CD8-positive, alpha-beta memory T cell (primary cell): ENCODE measurements around the gene ADGRV1. TPM values are rescaled to one million over a fixed set of nuclear protein-coding genes. Genes with fewer than 3 reads are reported as not detected.

ENCODE experiments used
- CTCF ChIA-PET: fragments of 350-600 bp; sonication (Branson Sonifier 250); formaldehyde crosslinking; loops from one replicate; lab custom pipeline; 2021; ENCODE audit warnings: antibody characterized with exemption; lab: Charles Lee
- POLR2A ChIA-PET: fragments of 350-600 bp; sonication (Branson Sonifier 250); formaldehyde crosslinking; loops from one replicate; lab custom pipeline; 2021; ENCODE audit warnings: antibody characterized with exemption; lab: Charles Lee
- DNase-seq, 5 donors: peaks; one replicate each; pipeline versions ENCODE4 v3.0.0 to v3.0.0-alpha.2; 2020 to 2022; ENCODE audit warnings: mixed read lengths in 1 of 5
- H3K27ac ChIP-seq: one replicate; pipeline ENCODE4 v1.7.0; 2013; ENCODE audit warnings: low read depth, mild to moderate bottlenecking, low read length, moderate library complexity
- H3K27me3 ChIP-seq: 2 replicates; pipeline ENCODE4 v1.7.0; 2013; ENCODE audit warnings: low read length, mild to moderate bottlenecking; ENCODE audit not compliant: insufficient read depth, poor library complexity, severe bottlenecking
- H3K36me3 ChIP-seq: 2 replicates; pipeline ENCODE4 v1.7.0; 2013; ENCODE audit warnings: mild to moderate bottlenecking, low read length, moderate library complexity; ENCODE audit not compliant: insufficient read depth
- H3K4me1 ChIP-seq: 2 replicates; pipeline ENCODE4 v1.7.0; 2013; ENCODE audit warnings: mild to moderate bottlenecking, low read length, moderate library complexity; ENCODE audit not compliant: insufficient read depth
- H3K4me3 ChIP-seq: 2 replicates; pipeline ENCODE4 v1.7.0; 2013; ENCODE audit warnings: mild to moderate bottlenecking, low read length
- H3K9me3 ChIP-seq: 2 replicates; pipeline ENCODE4 v1.7.0; 2013; ENCODE audit warnings: mild to moderate bottlenecking, low read length
- H3K27ac Mint-ChIP-seq, 8 donors: one replicate each; pipeline ENCODE4 v1.8.0; 2020 to 2021; ENCODE audit warnings: mixed read lengths in 8 of 8, mild to moderate bottlenecking in 6 of 8, inconsistent platforms in 3 of 8, moderate library complexity in 3 of 8
- H3K27me3 Mint-ChIP-seq, 2 donors: one replicate each; pipeline ENCODE4 v1.8.0; 2020 to 2021; ENCODE audit warnings: mixed read lengths in 2 of 2, mild to moderate bottlenecking in 1 of 2, moderate library complexity in 1 of 2
- H3K36me3 Mint-ChIP-seq, 3 donors: one replicate each; pipeline ENCODE4 v1.8.0; 2020 to 2021; ENCODE audit warnings: mixed read lengths in 3 of 3, inconsistent platforms in 1 of 3, mild to moderate bottlenecking in 1 of 3
- H3K4me1 Mint-ChIP-seq, 3 donors: one replicate each; pipeline ENCODE4 v1.8.0; 2020 to 2021; ENCODE audit warnings: mixed read lengths in 3 of 3, inconsistent platforms in 1 of 3, mild to moderate bottlenecking in 1 of 3
- H3K4me3 Mint-ChIP-seq, 7 donors: one replicate each; pipeline ENCODE4 v1.8.0; 2020 to 2021; ENCODE audit warnings: mixed read lengths in 7 of 7, mild to moderate bottlenecking in 6 of 7, moderate library complexity in 4 of 7, inconsistent platforms in 2 of 7
- H3K9me3 Mint-ChIP-seq, 5 donors: one replicate each; pipeline ENCODE4 v1.8.0; 2020 to 2022; ENCODE audit warnings: mixed read lengths in 5 of 5, mild to moderate bottlenecking in 3 of 5, moderate library complexity in 2 of 5, inconsistent platforms in 1 of 5
- polyA plus RNA-seq: library from polyadenylated mRNA; unstranded; fragments of 300-500 nt; fragmentation: Illumina TruSeq; gene quantifications from one replicate; pipeline ENCODE4 v1.2.3, GENCODE V29; 2021
- total RNA-seq, 2 experiments: library from RNA; stranded (reverse); gene quantifications; one replicate each; pipeline ENCODE4 v1.2.3, GENCODE V29; 2021

Gene ADGRV1
- total and polyA plus RNA-seq, 3 experiments from 2014 or later = 0.33 to 0.44 TPM; not detected in 1

GRCh38 chr5:91026466-91026865 is 467.9 kb downstream of the ADGRV1 start:
- CTCF ChIA-PET = no interaction called here
- Histone ChIP-seq H3K27me3 (no peaks in the 10 kb centered on the region), H3K4me1 (no peaks in the 10 kb centered on the region), H3K9me3 (no peaks in the 10 kb centered on the region), H3K36me3 (no peaks in the 10 kb centered on the region), H3K27ac (no peak overlapping the region), H3K4me3 (no peak overlapping the region)
- no peak overlapping the region for H3K27ac Mint-ChIP-seq
- POLR2A ChIA-PET = no interaction called here
- no peak for DNase-seq
- H3K27me3 Mint-ChIP-seq = peaks cover 0 to 8% of the 10 kb centered on the region in 2 donors
- no peaks in the 10 kb centered on the region for H3K36me3 Mint-ChIP-seq
- H3K4me1 Mint-ChIP-seq = no peaks in the 10 kb centered on the region
- no peaks in the 10 kb centered on the region for H3K9me3 Mint-ChIP-seq
- no peak overlapping the region for H3K4me3 Mint-ChIP-seq

- Mint-ChIP-seq H3K4me1 (no peaks in the 10 kb centered on the region), H3K4me3 (no peak overlapping the region), H3K9me3 (no peaks in the 10 kb centered on the region), H3K27me3 (peaks cover 0 to 5% of the 10 kb centered on the region in 2 donors), H3K27ac (no peak overlapping the region), H3K36me3 (no peaks in the 10 kb centered on the region)
- no peaks in the 10 kb centered on the region for H3K4me1 ChIP-seq
- ChIA-PET POLR2A (no interaction called here), CTCF (no interaction called here)
- no peaks in the 10 kb centered on the region for H3K9me3 ChIP-seq
- no peaks in the 10 kb centered on the region for H3K27me3 ChIP-seq
- H3K4me3 ChIP-seq = no peak overlapping the region
- no peaks in the 10 kb centered on the region for H3K36me3 ChIP-seq
- H3K27ac ChIP-seq = no peak overlapping the region
- DNase-seq = no peak
These were observed 469.0 kb downstream of the ADGRV1 start for GRCh38 chr5:91027405-91028139.

- H3K27me3 ChIP-seq = no peaks in the 10 kb centered on the region
- Mint-ChIP-seq H3K27me3 (peaks cover 0 to 5% of the 10 kb centered on the region in 2 donors), H3K4me1 (no peaks in the 10 kb centered on the region), H3K27ac (no peak overlapping the region), H3K9me3 (no peaks in the 10 kb centered on the region), H3K4me3 (no peak overlapping the region), H3K36me3 (no peaks in the 10 kb centered on the region)
- CTCF ChIA-PET = no interaction called here
- no peak for DNase-seq
- H3K9me3 ChIP-seq = no peaks in the 10 kb centered on the region
- no peaks in the 10 kb centered on the region for H3K4me1 ChIP-seq
- H3K27ac ChIP-seq = no peak overlapping the region
- POLR2A ChIA-PET = no interaction called here
- H3K36me3 ChIP-seq = no peaks in the 10 kb centered on the region
- H3K4me3 ChIP-seq = no peak overlapping the region
These were observed 469.9 kb downstream of the ADGRV1 start for GRCh38 chr5:91028499-91028956.

GRCh38 chr5:91030521-91031401 is 472.2 kb downstream of the ADGRV1 start:
- Histone ChIP-seq H3K27me3 (no peaks in the 10 kb centered on the region), H3K9me3 (no peaks in the 10 kb centered on the region), H3K4me3 (no peak overlapping the region), H3K36me3 (no peaks in the 10 kb centered on the region), H3K4me1 (no peaks in the 10 kb centered on the region), H3K27ac (no peak overlapping the region)
- Mint-ChIP-seq H3K36me3 (no peaks in the 10 kb centered on the region), H3K27ac (no peak overlapping the region), H3K27me3 (peaks cover 0 to 13% of the 10 kb centered on the region in 2 donors), H3K9me3 (no peaks in the 10 kb centered on the region), H3K4me1 (no peaks in the 10 kb centered on the region), H3K4me3 (no peak overlapping the region)
- DNase-seq = no peak
- ChIA-PET POLR2A (no interaction called here), CTCF (no interaction called here)

- Histone ChIP-seq H3K4me3 (no peak overlapping the region), H3K27me3 (no peaks in the 10 kb centered on the region), H3K9me3 (no peaks in the 10 kb centered on the region), H3K4me1 (no peaks in the 10 kb centered on the region), H3K27ac (no peak overlapping the region), H3K36me3 (no peaks in the 10 kb centered on the region)
- Mint-ChIP-seq H3K27me3 (peaks cover 0 to 13% of the 10 kb centered on the region in 2 donors), H3K4me3 (no peak overlapping the region), H3K9me3 (peaks cover 0 to 1% (median 0%) of the 10 kb centered on the region in 5 donors), H3K36me3 (no peaks in the 10 kb centered on the region), H3K27ac (no peak overlapping the region), H3K4me1 (no peaks in the 10 kb centered on the region)
- no peak for DNase-seq
- ChIA-PET CTCF (no interaction called here), POLR2A (no interaction called here)
These were observed 472.8 kb downstream of the ADGRV1 start for GRCh38 chr5:91031402-91031752.

GRCh38 chr5:91032125-91032524 is 473.5 kb downstream of the ADGRV1 start:
- peaks cover 0 to 1% (median 0%) of the 10 kb centered on the region in 5 donors for H3K9me3 Mint-ChIP-seq
- ChIA-PET POLR2A (no interaction called here), CTCF (no interaction called here)
- H3K36me3 ChIP-seq = no peaks in the 10 kb centered on the region
- H3K4me3 Mint-ChIP-seq = no peak overlapping the region
- H3K27ac Mint-ChIP-seq = no peak overlapping the region
- H3K9me3 ChIP-seq = no peaks in the 10 kb centered on the region
- H3K4me3 ChIP-seq = no peak overlapping the region
- H3K27me3 Mint-ChIP-seq = peaks cover 3 to 13% of the 10 kb centered on the region in 2 donors
- DNase-seq = no peak
- no peaks in the 10 kb centered on the region for H3K27me3 ChIP-seq
- H3K4me1 Mint-ChIP-seq = no peaks in the 10 kb centered on the region
- no peaks in the 10 kb centered on the region for H3K4me1 ChIP-seq
- H3K27ac ChIP-seq = no peak overlapping the region
- no peaks in the 10 kb centered on the region for H3K36me3 Mint-ChIP-seq

- CTCF ChIA-PET = no interaction called here
- no peaks in the 10 kb centered on the region for H3K4me1 Mint-ChIP-seq
- peaks cover 0 to 1% (median 0%) of the 10 kb centered on the region in 5 donors for H3K9me3 Mint-ChIP-seq
- DNase-seq = no peak
- no peak overlapping the region for H3K27ac ChIP-seq
- H3K27me3 Mint-ChIP-seq = peaks cover 3 to 15% of the 10 kb centered on the region in 2 donors
- POLR2A ChIA-PET = no interaction called here
- H3K4me1 ChIP-seq = no peaks in the 10 kb centered on the region
- H3K4me3 Mint-ChIP-seq = no peak overlapping the region
- no peak overlapping the region for H3K27ac Mint-ChIP-seq
- H3K4me3 ChIP-seq = no peak overlapping the region
- H3K27me3 ChIP-seq = no peaks in the 10 kb centered on the region
- no peaks in the 10 kb centered on the region for H3K36me3 Mint-ChIP-seq
- H3K36me3 ChIP-seq = no peaks in the 10 kb centered on the region
- no peaks in the 10 kb centered on the region for H3K9me3 ChIP-seq
These were observed 474.8 kb downstream of the ADGRV1 start for GRCh38 chr5:91033370-91033769.

GRCh38 chr5:91038180-91038808 is 479.7 kb downstream of the ADGRV1 start:
- Mint-ChIP-seq H3K4me1 (no peaks in the 10 kb centered on the region), H3K27me3 (peaks cover 3 to 18% of the 10 kb centered on the region in 2 donors), H3K4me3 (no peak overlapping the region), H3K9me3 (peaks cover 0 to 1% (median 0%) of the 10 kb centered on the region in 5 donors), H3K36me3 (no peaks in the 10 kb centered on the region), H3K27ac (no peak overlapping the region)
- H3K27me3 ChIP-seq = no peaks in the 10 kb centered on the region
- CTCF ChIA-PET = no interaction called here
- H3K4me3 ChIP-seq = no peak overlapping the region
- no peak for DNase-seq
- no peaks in the 10 kb centered on the region for H3K4me1 ChIP-seq
- H3K36me3 ChIP-seq = no peaks in the 10 kb centered on the region
- H3K27ac ChIP-seq = no peak overlapping the region
- POLR2A ChIA-PET = no interaction called here
- no peaks in the 10 kb centered on the region for H3K9me3 ChIP-seq
